Liver (tissue), 3 donors: Measurements from ENCODE around the gene ENTHD1.

Experiments
- EGR1 ChIP-seq, 2 donors: IDR thresholded peaks; 2 replicates each; pipeline ENCODE4 v1.6.1; 2016 to 2018; ENCODE audit warnings: antibody characterized with exemption in 2 of 2, low read depth in 2 of 2
- JUND ChIP-seq, 2 donors: IDR thresholded peaks; 2 replicates each; pipeline ENCODE4 v1.6.1; 2016; ENCODE audit warnings: antibody characterized with exemption in 2 of 2
- TF ChIP-seq, protein P1 (sequence below): fragments of 150-350 bp; IDR thresholded peaks from 2 replicates; pipeline ENCODE4 v1.5.1; 2017; ENCODE audit warnings: improper control_type of control experiment, low read depth, low read length; ENCODE audit not compliant: missing input control
- donor health status: healthy.
- donor health status: healthy.

DNA sequence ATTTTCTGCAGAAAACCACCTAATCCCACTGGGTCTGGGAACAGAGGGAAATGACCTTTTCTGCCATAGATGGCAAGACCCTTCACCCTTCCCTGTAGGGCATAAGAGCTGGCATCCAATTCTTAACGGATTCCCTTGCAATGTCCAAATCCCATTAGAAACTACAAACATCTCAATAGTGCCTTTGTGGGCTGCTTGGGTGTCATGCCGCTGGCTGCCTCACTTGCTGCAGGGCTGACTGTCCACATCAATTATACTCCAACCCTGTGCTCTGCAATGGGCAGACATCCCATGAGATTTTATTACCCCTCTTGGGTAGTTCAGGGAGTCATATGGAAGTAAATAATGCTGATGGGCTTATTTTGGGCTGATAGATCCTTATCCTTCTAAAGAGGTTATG lies 14.6 kb upstream of the ENTHD1 start:
- TF ChIP-seq, protein P1, sequence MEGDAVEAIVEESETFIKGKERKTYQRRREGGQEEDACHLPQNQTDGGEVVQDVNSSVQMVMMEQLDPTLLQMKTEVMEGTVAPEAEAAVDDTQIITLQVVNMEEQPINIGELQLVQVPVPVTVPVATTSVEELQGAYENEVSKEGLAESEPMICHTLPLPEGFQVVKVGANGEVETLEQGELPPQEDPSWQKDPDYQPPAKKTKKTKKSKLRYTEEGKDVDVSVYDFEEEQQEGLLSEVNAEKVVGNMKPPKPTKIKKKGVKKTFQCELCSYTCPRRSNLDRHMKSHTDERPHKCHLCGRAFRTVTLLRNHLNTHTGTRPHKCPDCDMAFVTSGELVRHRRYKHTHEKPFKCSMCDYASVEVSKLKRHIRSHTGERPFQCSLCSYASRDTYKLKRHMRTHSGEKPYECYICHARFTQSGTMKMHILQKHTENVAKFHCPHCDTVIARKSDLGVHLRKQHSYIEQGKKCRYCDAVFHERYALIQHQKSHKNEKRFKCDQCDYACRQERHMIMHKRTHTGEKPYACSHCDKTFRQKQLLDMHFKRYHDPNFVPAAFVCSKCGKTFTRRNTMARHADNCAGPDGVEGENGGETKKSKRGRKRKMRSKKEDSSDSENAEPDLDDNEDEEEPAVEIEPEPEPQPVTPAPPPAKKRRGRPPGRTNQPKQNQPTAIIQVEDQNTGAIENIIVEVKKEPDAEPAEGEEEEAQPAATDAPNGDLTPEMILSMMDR = no peak
- TF ChIP-seq JUND (IDR thresholded peaks at IDR 0.05) (no peak), EGR1 (IDR thresholded peaks at IDR 0.05; ENCODE audit: low read depth in 2 of 2) (no peak)
